H9 (cell line): ENCODE results near the gene DSP. TPM values are rescaled to one million over a fixed set of nuclear protein-coding genes. Genes with fewer than 3 reads are reported as not detected.

ENCODE experiments used
- DNase-seq: peaks from one replicate; pipeline ENCODE4 v3.0.0-alpha.2; 2017
- H2AFZ ChIP-seq: one replicate; pipeline ENCODE4 v1.6.1; 2013; ENCODE audit warnings: mild to moderate bottlenecking, low read length, control low read depth, moderate library complexity
- H2AK5ac ChIP-seq: 2 replicates; pipeline ENCODE4 v1.6.1; 2013; ENCODE audit warnings: low read length, control low read depth, mixed read lengths; ENCODE audit not compliant: insufficient read length
- H2BK120ac ChIP-seq: one replicate; pipeline ENCODE4 v1.6.1; 2013; ENCODE audit warnings: low read depth, mild to moderate bottlenecking, low read length, control low read depth, inconsistent platforms; ENCODE audit not compliant: poor library complexity, severe bottlenecking
- H2BK12ac ChIP-seq: 2 replicates; pipeline ENCODE4 v1.6.1; 2013; ENCODE audit warnings: low read length, control low read depth, mixed read lengths, low read depth; ENCODE audit not compliant: insufficient read length
- H2BK15ac ChIP-seq: 2 replicates; pipeline ENCODE4 v1.6.1; 2013; ENCODE audit warnings: low read depth, low read length, control low read depth
- H2BK20ac ChIP-seq: one replicate; pipeline ENCODE4 v1.6.1; 2013; ENCODE audit warnings: low read depth, mild to moderate bottlenecking, low read length, control low read depth, inconsistent platforms; ENCODE audit not compliant: poor library complexity, severe bottlenecking
- H2BK5ac ChIP-seq: 2 replicates; pipeline ENCODE4 v1.6.1; 2013; ENCODE audit warnings: low read length, control low read depth, mixed read lengths; ENCODE audit not compliant: insufficient read length
- H3K14ac ChIP-seq: 2 replicates; pipeline ENCODE4 v1.6.1; 2013; ENCODE audit warnings: low read length, control low read depth; ENCODE audit not compliant: insufficient read depth
- H3K18ac ChIP-seq: 2 replicates; pipeline ENCODE4 v1.6.1; 2013; ENCODE audit warnings: low read depth, mild to moderate bottlenecking, mixed read lengths, low read length, control low read depth; ENCODE audit not compliant: insufficient read length
- H3K23ac ChIP-seq: 2 replicates; pipeline ENCODE4 v1.6.1; 2013; ENCODE audit warnings: low read length, control low read depth, mixed read lengths, low read depth; ENCODE audit not compliant: insufficient read length
- H3K23me2 ChIP-seq: 2 replicates; pipeline ENCODE4 v1.6.1; 2013; ENCODE audit warnings: low read depth, mild to moderate bottlenecking, mixed read lengths, low read length, control low read depth; ENCODE audit not compliant: insufficient read length, poor library complexity, severe bottlenecking
- H3K27ac ChIP-seq: 2 replicates; pipeline ENCODE4 v1.5.1; 2013; ENCODE audit warnings: low read length, control low read depth, mixed read lengths, low read depth; ENCODE audit not compliant: insufficient read length
- H3K27me3 ChIP-seq: 2 replicates; pipeline ENCODE4 v1.6.1; 2013; ENCODE audit warnings: low read length, control low read depth, inconsistent platforms; ENCODE audit not compliant: insufficient read depth
- H3K4ac ChIP-seq: 2 replicates; pipeline ENCODE4 v1.6.1; 2013; ENCODE audit warnings: low read depth, mild to moderate bottlenecking, control low read depth, inconsistent platforms, low read length, moderate library complexity
- H3K4me1 ChIP-seq: 2 replicates; pipeline ENCODE4 v1.6.1; 2013; ENCODE audit warnings: low read length, control low read depth, inconsistent platforms; ENCODE audit not compliant: insufficient read depth
- H3K4me2 ChIP-seq: 2 replicates; pipeline ENCODE4 v1.6.1; 2013; ENCODE audit warnings: low read length, control low read depth, mixed read lengths; ENCODE audit not compliant: insufficient read length, insufficient read depth
- H3K56ac ChIP-seq: 2 replicates; pipeline ENCODE4 v1.6.1; 2013; ENCODE audit warnings: low read depth, mild to moderate bottlenecking, mixed read lengths, low read length, control low read depth; ENCODE audit not compliant: insufficient read length
- H3K79me1 ChIP-seq: 2 replicates; pipeline ENCODE4 v1.6.1; 2013; ENCODE audit warnings: low read depth, mild to moderate bottlenecking, moderate library complexity, low read length, control low read depth, inconsistent platforms; ENCODE audit not compliant: insufficient read depth, poor library complexity, severe bottlenecking
- H3K79me2 ChIP-seq: 2 replicates; pipeline ENCODE4 v1.6.1; 2013; ENCODE audit warnings: low read length, control low read depth, inconsistent platforms; ENCODE audit not compliant: insufficient read depth
- H3K9ac ChIP-seq: 2 replicates; pipeline ENCODE4 v1.6.1; 2013; ENCODE audit warnings: low read length, control low read depth, mixed read lengths; ENCODE audit not compliant: insufficient read length; ENCODE audit errors: extremely low read depth
- H3K9me3 ChIP-seq: one replicate; pipeline ENCODE4 v1.6.1; 2013; ENCODE audit warnings: low read depth, low read length, inconsistent platforms; ENCODE audit not compliant: control insufficient read depth
- H3T11ph ChIP-seq: one replicate; pipeline ENCODE4 v1.6.1; 2013; ENCODE audit warnings: mild to moderate bottlenecking, low read length, control low read depth, inconsistent platforms
- H4K20me1 ChIP-seq: one replicate; pipeline ENCODE4 v1.6.1; 2013; ENCODE audit not compliant: control insufficient read depth, insufficient read length, insufficient read depth
- H4K5ac ChIP-seq: 2 replicates; pipeline ENCODE4 v1.6.1; 2013; ENCODE audit warnings: low read depth, mild to moderate bottlenecking, mixed read lengths, low read length, control low read depth; ENCODE audit not compliant: insufficient read length
- H4K8ac ChIP-seq: replicated peaks from 2 replicates; pipeline ENCODE4 v1.6.1; 2013; ENCODE audit warnings: low read length, control low read depth, mixed read lengths, low read depth; ENCODE audit not compliant: insufficient read length
- H4K91ac ChIP-seq: 2 replicates; pipeline ENCODE4 v1.6.1; 2013; ENCODE audit warnings: low read depth, mild to moderate bottlenecking, moderate library complexity, mixed read lengths, low read length, control low read depth; ENCODE audit not compliant: insufficient read length
- H3K27ac Mint-ChIP-seq, 3 experiments: 2 replicates in 2 of 3; 3 replicates in 1 of 3; pipeline ENCODE4 v1.8.0; 2020 to 2021; ENCODE audit warnings: mixed read lengths in 3 of 3, mild to moderate bottlenecking in 1 of 3, moderate library complexity in 1 of 3
- H3K27me3 Mint-ChIP-seq: 2 replicates; pipeline ENCODE4 v1.8.0; 2021; ENCODE audit warnings: low read depth, mild to moderate bottlenecking, moderate library complexity, mixed read lengths
- H3K36me3 Mint-ChIP-seq, 3 experiments: 2 replicates in 2 of 3; 3 replicates in 1 of 3; pipeline ENCODE4 v1.8.0; 2020 to 2021; ENCODE audit warnings: low read depth in 3 of 3, mixed read lengths in 3 of 3; ENCODE audit not compliant: insufficient read depth in 1 of 3
- H3K4me1 Mint-ChIP-seq, 2 experiments: 2 replicates each; pipeline ENCODE4 v1.8.0; 2020; ENCODE audit warnings: mixed read lengths in 2 of 2
- H3K4me3 Mint-ChIP-seq, 2 experiments: 2 replicates in 1 of 2; 3 replicates in 1 of 2; pipeline ENCODE4 v1.8.0; 2020 to 2021; ENCODE audit warnings: mild to moderate bottlenecking in 2 of 2, mixed read lengths in 2 of 2, moderate library complexity in 1 of 2
- H3K9me3 Mint-ChIP-seq, 2 experiments: 2 replicates in 1 of 2; 3 replicates in 1 of 2; pipeline ENCODE4 v1.8.0; 2020; ENCODE audit warnings: mild to moderate bottlenecking in 2 of 2, mixed read lengths in 2 of 2, moderate library complexity in 1 of 2
- WGBS: extraction: QIAGEN DNeasy Blood & Tissue Kit; methylation state at CpG from one replicate; pipeline ENCODE4 v1.1.7; 2013; ENCODE audit warnings: missing lambda C conversion rate, low lambda C conversion rate, mixed read lengths; ENCODE audit not compliant: insufficient read length; ENCODE audit errors: extremely low coverage; 5-methylcytosine and 5-hydroxymethylcytosine counted together
- total RNA-seq: library from RNA; stranded (reverse); gene quantifications from 2 replicates; pipeline ENCODE4 v1.2.1, GENCODE V29; 2021
- TF ChIP-seq, protein P1 (sequence below): fragments of 200-600 bp; sonication (generic); conservative IDR thresholded peaks from 3 replicates; pipeline ENCODE4 v1.8.0; 2021; ENCODE audit warnings: antibody characterized with exemption, mild to moderate bottlenecking

DSP gene
- total RNA-seq, 1 experiment from 2014 or later: 48.9 TPM

DNA sequence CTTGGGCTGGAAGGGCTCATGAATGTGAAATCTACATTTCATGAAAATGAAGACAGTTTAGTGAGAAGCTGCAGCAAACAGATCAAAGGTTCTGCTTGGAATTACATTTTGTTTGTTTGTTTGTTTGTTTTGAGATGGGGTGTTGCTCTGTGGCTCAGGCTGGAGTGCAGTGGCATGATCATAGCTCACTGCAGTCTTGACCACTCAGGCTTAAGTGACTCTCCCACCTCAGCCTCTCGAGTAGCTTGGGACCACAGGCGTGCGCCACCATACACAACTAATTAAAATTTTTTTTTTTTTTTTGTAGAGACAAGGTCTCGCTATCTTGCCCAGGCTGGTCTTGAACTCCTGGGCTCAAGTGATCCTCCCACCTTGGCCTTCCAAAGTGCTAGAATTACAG lies 5.8 kb downstream of the DSP start:
- H3K9me3 ChIP-seq: no peaks in the 10 kb centered on the region
- no peak overlapping the region for H4K5ac ChIP-seq
- WGBS: no CpG with 5 or more reads among the region's 4 CpGs
- H2BK12ac ChIP-seq: no peak overlapping the region
- peaks cover 6% of the 10 kb centered on the region for H3K27me3 Mint-ChIP-seq
- DNase-seq: no peak
- H3K4me1 Mint-ChIP-seq: peaks cover 45 to 52% of the 10 kb centered on the region in 2 experiments
- no peak overlapping the region for H2AK5ac ChIP-seq
- H3K23me2 ChIP-seq: peaks cover 5% of the 10 kb centered on the region
- H3K9ac ChIP-seq: no peak overlapping the region
- no peaks in the 10 kb centered on the region for H3K79me2 ChIP-seq
- H2BK20ac ChIP-seq: no peak overlapping the region
- no peak overlapping the region for H3K18ac ChIP-seq
- H4K8ac ChIP-seq: no peak overlapping the region
- H3K4me2 ChIP-seq: no peak overlapping the region
- no peak overlapping the region for H3K27ac ChIP-seq
- no peak overlapping the region for H3K14ac ChIP-seq
- no peak overlapping the region for H3T11ph ChIP-seq
- H2AFZ ChIP-seq: no peak overlapping the region
- H2BK120ac ChIP-seq: no peak overlapping the region
- H4K91ac ChIP-seq: no peak overlapping the region
- H2BK5ac ChIP-seq: no peak overlapping the region
- no peak overlapping the region; a peak in 1 of 7 replicates for H3K27ac Mint-ChIP-seq
- H3K23ac ChIP-seq: no peak overlapping the region
- H3K9me3 Mint-ChIP-seq: no peaks in the 10 kb centered on the region
- H3K56ac ChIP-seq: no peak overlapping the region
- H3K36me3 Mint-ChIP-seq: peaks cover 0 to 8% (median 4%) of the 10 kb centered on the region in 3 experiments; a peak in 3 of 7 replicates
- H2BK15ac ChIP-seq: no peak overlapping the region
- no peaks in the 10 kb centered on the region for H3K79me1 ChIP-seq
- H3K4me1 ChIP-seq: peaks cover 3% of the 10 kb centered on the region; the same call in 1 of the 2 replicates
- H4K20me1 ChIP-seq: no peaks in the 10 kb centered on the region
- no peak overlapping the region; a peak in 1 of 5 replicates for H3K4me3 Mint-ChIP-seq
- TF ChIP-seq, protein P1, sequence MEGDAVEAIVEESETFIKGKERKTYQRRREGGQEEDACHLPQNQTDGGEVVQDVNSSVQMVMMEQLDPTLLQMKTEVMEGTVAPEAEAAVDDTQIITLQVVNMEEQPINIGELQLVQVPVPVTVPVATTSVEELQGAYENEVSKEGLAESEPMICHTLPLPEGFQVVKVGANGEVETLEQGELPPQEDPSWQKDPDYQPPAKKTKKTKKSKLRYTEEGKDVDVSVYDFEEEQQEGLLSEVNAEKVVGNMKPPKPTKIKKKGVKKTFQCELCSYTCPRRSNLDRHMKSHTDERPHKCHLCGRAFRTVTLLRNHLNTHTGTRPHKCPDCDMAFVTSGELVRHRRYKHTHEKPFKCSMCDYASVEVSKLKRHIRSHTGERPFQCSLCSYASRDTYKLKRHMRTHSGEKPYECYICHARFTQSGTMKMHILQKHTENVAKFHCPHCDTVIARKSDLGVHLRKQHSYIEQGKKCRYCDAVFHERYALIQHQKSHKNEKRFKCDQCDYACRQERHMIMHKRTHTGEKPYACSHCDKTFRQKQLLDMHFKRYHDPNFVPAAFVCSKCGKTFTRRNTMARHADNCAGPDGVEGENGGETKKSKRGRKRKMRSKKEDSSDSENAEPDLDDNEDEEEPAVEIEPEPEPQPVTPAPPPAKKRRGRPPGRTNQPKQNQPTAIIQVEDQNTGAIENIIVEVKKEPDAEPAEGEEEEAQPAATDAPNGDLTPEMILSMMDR: no peak
- H3K27me3 ChIP-seq: no peaks in the 10 kb centered on the region
- no peak overlapping the region for H3K4ac ChIP-seq
